ENCODE measurements around the gene IQSEC2.

The IQSEC2 gene

GRCh38 chrX:53320543-53321229, 39.3 kb upstream of the IQSEC2 start:
- Histone ChIP-seq H3K4me2 (ENCODE audit: low read depth, low read length) (peak overlapping the region; percentile 76; the same call in 1 of the 2 replicates), H4K20me1 (ENCODE audit: insufficient read depth, low read length) (no peaks in the 10 kb centered on the region)

GRCh38 chrX:53319614-53320542, 38.5 kb upstream of the IQSEC2 start:
- TF ChIP-seq CTCF (IDR thresholded peaks at IDR 0.05; ENCODE audit: low read length) (no peak), EZH2 (optimal IDR thresholded peaks at IDR 0.05; ENCODE audit: low read depth, low read length) (no peak)
- H3K79me2 ChIP-seq (ENCODE audit: low read length) = no peaks in the 10 kb centered on the region
- peak overlapping the region; percentile 76; the same call in 1 of the 2 replicates for H3K4me2 ChIP-seq (ENCODE audit: low read depth, low read length)
- H3K27me3 ChIP-seq (replicated peaks; ENCODE audit: insufficient read depth, low read length) = peaks cover 15% of the 10 kb centered on the region; the same call in 1 of the 2 replicates
- H3K4me3 ChIP-seq (ENCODE audit: low read length) = peak overlapping the region; percentile 61
- no peaks in the 10 kb centered on the region for H3K36me3 ChIP-seq (replicated peaks; ENCODE audit: insufficient read depth, low read length)
- no peaks in the 10 kb centered on the region for H3K9me2 ChIP-seq (replicated peaks; ENCODE audit: insufficient read depth, low read length)
- H3K4me1 ChIP-seq (ENCODE audit: low read length) = no peaks in the 10 kb centered on the region
- H3K27ac ChIP-seq (ENCODE audit: low read length) = no peak overlapping the region
- H3F3A ChIP-seq (ENCODE audit: insufficient read depth, low read length) = no peaks in the 10 kb centered on the region
- H4K20me1 ChIP-seq (ENCODE audit: insufficient read depth, low read length) = no peaks in the 10 kb centered on the region
- H3K9me3 ChIP-seq (replicated peaks; ENCODE audit: insufficient read depth, low read length) = no peaks in the 10 kb centered on the region
- no peak for DNase-seq
- no peak overlapping the region for H3K9ac ChIP-seq (ENCODE audit: low read length)
- no peak overlapping the region for H2AFZ ChIP-seq (ENCODE audit: low read length)

More at GRCh38 chrX:53320543-53321229, 39.3 kb upstream of the IQSEC2 start:
- Histone ChIP-seq H3K36me3 (replicated peaks; ENCODE audit: insufficient read depth, low read length) (no peaks in the 10 kb centered on the region), H3K27ac (ENCODE audit: low read length) (no peak overlapping the region), H3K9ac (ENCODE audit: low read length) (no peak overlapping the region), H3K27me3 (replicated peaks; ENCODE audit: insufficient read depth, low read length) (peaks cover 15% of the 10 kb centered on the region; the same call in 1 of the 2 replicates), H3K4me3 (ENCODE audit: low read length) (peak overlapping the region; percentile 61), H3K4me1 (ENCODE audit: low read length) (no peaks in the 10 kb centered on the region), H3F3A (ENCODE audit: insufficient read depth, low read length) (no peaks in the 10 kb centered on the region), H3K9me2 (replicated peaks; ENCODE audit: insufficient read depth, low read length) (no peaks in the 10 kb centered on the region), H2AFZ (ENCODE audit: low read length) (peak overlapping the region; percentile 56), H3K9me3 (replicated peaks; ENCODE audit: insufficient read depth, low read length) (no peaks in the 10 kb centered on the region), H3K79me2 (ENCODE audit: low read length) (no peaks in the 10 kb centered on the region)
- DNase-seq = no peak
- TF ChIP-seq CTCF (IDR thresholded peaks at IDR 0.05; ENCODE audit: low read length) (no peak), EZH2phosphoT487 (IDR thresholded peaks at IDR 0.05; ENCODE audit: low read length) (no peak), EZH2 (optimal IDR thresholded peaks at IDR 0.05; ENCODE audit: low read depth, low read length) (no peak)

GRCh38 chrX:53318766-53319353, 37.5 kb upstream of the IQSEC2 start:
- TF ChIP-seq CTCF (IDR thresholded peaks at IDR 0.05; ENCODE audit: low read length) (no peak), EZH2 (optimal IDR thresholded peaks at IDR 0.05; ENCODE audit: low read depth, low read length) (no peak), EZH2phosphoT487 (IDR thresholded peaks at IDR 0.05; ENCODE audit: low read length) (no peak)
- no peak overlapping the region for H3K4me2 ChIP-seq (ENCODE audit: low read depth, low read length)

More at GRCh38 chrX:53318766-53319353, 37.5 kb upstream of the IQSEC2 start:
- no peak for DNase-seq
- Histone ChIP-seq H3K79me2 (ENCODE audit: low read length) (no peaks in the 10 kb centered on the region), H3K9me2 (replicated peaks; ENCODE audit: insufficient read depth, low read length) (no peaks in the 10 kb centered on the region), H3K9me3 (replicated peaks; ENCODE audit: insufficient read depth, low read length) (no peaks in the 10 kb centered on the region), H3K27ac (ENCODE audit: low read length) (no peak overlapping the region), H3K4me3 (ENCODE audit: low read length) (no peak overlapping the region), H3K4me1 (ENCODE audit: low read length) (no peaks in the 10 kb centered on the region), H3F3A (ENCODE audit: insufficient read depth, low read length) (no peaks in the 10 kb centered on the region), H3K27me3 (replicated peaks; ENCODE audit: insufficient read depth, low read length) (peaks cover 15% of the 10 kb centered on the region; the same call in 1 of the 2 replicates), H3K36me3 (replicated peaks; ENCODE audit: insufficient read depth, low read length) (no peaks in the 10 kb centered on the region), H4K20me1 (ENCODE audit: insufficient read depth, low read length) (no peaks in the 10 kb centered on the region), H2AFZ (ENCODE audit: low read length) (no peak overlapping the region), H3K9ac (ENCODE audit: low read length) (no peak overlapping the region)

Measured in MM.1S (cell line).